Right lobe of liver (tissue), 4 donors: ENCODE results near the gene ATRIP.

Experiments
- POLR2A ChIP-seq: fragments of 450-650 bp; IDR thresholded peaks from one replicate; pipeline ENCODE4 v1.6.1; 2017; ENCODE audit warnings: antibody characterized with exemption, mild to moderate bottlenecking
- TF ChIP-seq, protein P1 (sequence below), 4 donors: fragments of 200-600 bp in 3 of 4; fragments of 450-650 bp in 1 of 4; IDR thresholded peaks; one replicate each; pipeline versions ENCODE4 v1.5.1 to v1.8.0; 2016 to 2022; ENCODE audit warnings: antibody characterized with exemption in 4 of 4, mild to moderate bottlenecking in 2 of 4
- donor health status: DM: no; HTN: no; CAD: no.
- donor health status: DM: no; HTN: no; CAD: no.
- donor health status: DM: no; HTN: yes; CAD: no.

DNA sequence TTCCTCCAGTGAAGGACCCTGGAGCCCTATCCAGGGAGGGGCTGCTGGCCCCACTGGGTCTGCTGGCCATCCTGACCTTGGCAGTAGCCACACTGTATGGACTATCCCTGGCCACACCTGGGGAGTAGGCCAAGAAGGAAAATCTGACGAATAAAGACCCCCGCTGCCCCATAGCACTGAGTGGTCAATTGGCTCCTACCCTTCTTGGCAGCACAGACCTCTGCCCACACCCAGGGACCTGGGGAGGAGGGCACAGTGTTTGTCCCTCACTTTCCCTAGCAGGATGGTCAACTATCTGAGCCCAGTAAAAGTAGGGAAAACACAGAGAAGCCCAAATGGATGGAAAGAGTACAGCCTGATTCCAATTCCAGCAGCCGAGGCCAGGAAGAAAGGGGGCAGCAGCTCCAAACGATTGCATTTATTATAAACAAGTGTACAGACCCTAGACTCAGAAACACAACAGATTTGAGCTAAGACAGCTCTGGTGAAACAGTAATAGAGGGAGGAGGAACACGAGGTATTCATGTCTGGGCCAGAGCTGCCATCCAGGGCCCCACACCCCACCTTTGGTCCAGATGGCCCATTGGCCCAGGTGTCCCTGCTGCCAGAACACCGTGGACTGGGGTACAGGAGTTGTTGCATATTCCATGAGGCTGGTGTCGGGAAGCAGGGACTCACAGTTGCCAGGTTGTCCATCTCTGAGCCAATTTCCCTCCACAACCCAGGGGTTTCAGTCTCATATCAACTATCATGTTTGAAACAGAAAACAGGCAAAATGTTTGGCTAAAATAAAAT is 21.1 kb downstream of the ATRIP start:
- TF ChIP-seq POLR2A = no peak
- TF ChIP-seq, protein P1, sequence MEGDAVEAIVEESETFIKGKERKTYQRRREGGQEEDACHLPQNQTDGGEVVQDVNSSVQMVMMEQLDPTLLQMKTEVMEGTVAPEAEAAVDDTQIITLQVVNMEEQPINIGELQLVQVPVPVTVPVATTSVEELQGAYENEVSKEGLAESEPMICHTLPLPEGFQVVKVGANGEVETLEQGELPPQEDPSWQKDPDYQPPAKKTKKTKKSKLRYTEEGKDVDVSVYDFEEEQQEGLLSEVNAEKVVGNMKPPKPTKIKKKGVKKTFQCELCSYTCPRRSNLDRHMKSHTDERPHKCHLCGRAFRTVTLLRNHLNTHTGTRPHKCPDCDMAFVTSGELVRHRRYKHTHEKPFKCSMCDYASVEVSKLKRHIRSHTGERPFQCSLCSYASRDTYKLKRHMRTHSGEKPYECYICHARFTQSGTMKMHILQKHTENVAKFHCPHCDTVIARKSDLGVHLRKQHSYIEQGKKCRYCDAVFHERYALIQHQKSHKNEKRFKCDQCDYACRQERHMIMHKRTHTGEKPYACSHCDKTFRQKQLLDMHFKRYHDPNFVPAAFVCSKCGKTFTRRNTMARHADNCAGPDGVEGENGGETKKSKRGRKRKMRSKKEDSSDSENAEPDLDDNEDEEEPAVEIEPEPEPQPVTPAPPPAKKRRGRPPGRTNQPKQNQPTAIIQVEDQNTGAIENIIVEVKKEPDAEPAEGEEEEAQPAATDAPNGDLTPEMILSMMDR (IDR thresholded peaks at IDR 0.05) = no peak
